Neuron (in vitro differentiated cells): ENCODE measurements around the gene NCOR1.
"Not testable (repeated sequence)": the region's sequence is repeated elsewhere in the genome, so short reads cannot be mapped to it uniquely, and the experiment has no call there.

Source experiments
- H2AFZ ChIP-seq: one replicate; pipeline ENCODE4 v1.6.1; 2013; ENCODE audit warnings: low read depth, mild to moderate bottlenecking, inconsistent platforms, low read length, moderate library complexity
- H3K27me3 ChIP-seq: one replicate; pipeline ENCODE4 v1.6.1; 2013; ENCODE audit warnings: low read length; ENCODE audit not compliant: insufficient read depth
- H3K36me3 ChIP-seq: one replicate; pipeline ENCODE4 v1.6.1; 2013; ENCODE audit warnings: low read length; ENCODE audit not compliant: insufficient read depth
- H3K4me1 ChIP-seq: one replicate; pipeline ENCODE4 v1.6.1; 2013; ENCODE audit warnings: low read length; ENCODE audit not compliant: insufficient read depth
- H3K4me3 ChIP-seq: 2 replicates; pipeline ENCODE4 v1.5.1; 2013; ENCODE audit warnings: mild to moderate bottlenecking, low read length, moderate library complexity
- H3K9me3 ChIP-seq: one replicate; pipeline ENCODE4 v1.6.1; 2013; ENCODE audit warnings: low read length

The NCOR1 gene

DNA sequence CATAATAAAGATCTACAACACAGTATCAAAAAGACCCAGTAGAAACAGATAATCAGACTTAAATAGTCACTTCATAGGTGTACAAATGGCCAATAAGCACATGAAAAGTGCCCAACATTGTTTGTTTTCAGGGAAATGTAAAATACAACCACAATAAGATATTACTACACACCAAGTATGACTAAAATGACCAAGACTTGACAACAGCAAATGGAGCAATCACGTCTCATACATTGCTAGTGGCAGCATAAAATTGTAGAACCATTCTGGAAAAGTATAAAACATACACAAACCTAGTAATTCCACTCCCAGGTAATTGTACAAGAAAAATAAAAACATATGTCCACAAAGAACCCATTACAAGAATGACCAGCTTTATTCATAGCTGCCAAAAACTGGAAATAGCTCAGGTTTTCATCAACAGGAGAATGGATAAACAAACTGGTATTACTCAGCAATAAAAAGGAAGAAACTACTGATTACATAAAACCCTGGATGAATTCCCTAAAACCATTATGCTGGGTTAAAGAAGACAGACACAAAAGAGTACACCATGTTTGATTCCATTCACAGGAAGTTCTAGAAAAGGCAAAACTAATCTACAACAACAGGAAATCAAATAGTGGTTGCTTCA lies 130.2 kb downstream of the NCOR1 start:
- Histone ChIP-seq H3K4me1 (no peaks in the 10 kb centered on the region), H3K9me3 (peaks cover 18% of the 10 kb centered on the region), H3K4me3 (no peak overlapping the region), H3K27me3 (no peaks in the 10 kb centered on the region), H2AFZ (no peak overlapping the region), H3K36me3 (peaks cover 63% of the 10 kb centered on the region)

DNA sequence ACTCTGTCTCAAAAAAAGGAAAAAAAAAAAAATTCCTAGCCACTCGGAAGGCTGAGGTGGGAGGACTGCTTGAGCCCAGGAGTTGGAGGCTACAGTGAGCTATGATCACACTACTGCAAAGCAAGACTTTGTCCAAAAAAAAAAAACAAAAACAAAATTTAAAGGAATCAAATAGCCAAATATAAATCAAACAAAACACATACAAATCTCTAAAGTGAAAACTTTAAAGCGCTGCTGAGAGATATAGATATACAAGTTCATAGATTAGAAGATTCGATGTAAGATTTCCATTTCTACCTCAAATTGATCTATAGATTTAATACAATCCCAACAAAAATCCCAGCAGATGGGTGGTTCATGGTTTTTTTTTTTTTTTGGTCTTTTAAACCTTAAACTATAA lies 132.1 kb downstream of the NCOR1 start:
- no peaks in the 10 kb centered on the region for H3K4me1 ChIP-seq
- peaks cover 71% of the 10 kb centered on the region for H3K36me3 ChIP-seq
- H3K9me3 ChIP-seq, result peaks cover 18% of the 10 kb centered on the region
- no peaks in the 10 kb centered on the region for H3K27me3 ChIP-seq
- H2AFZ ChIP-seq, result no peak overlapping the region
- H3K4me3 ChIP-seq, result no peak overlapping the region

DNA sequence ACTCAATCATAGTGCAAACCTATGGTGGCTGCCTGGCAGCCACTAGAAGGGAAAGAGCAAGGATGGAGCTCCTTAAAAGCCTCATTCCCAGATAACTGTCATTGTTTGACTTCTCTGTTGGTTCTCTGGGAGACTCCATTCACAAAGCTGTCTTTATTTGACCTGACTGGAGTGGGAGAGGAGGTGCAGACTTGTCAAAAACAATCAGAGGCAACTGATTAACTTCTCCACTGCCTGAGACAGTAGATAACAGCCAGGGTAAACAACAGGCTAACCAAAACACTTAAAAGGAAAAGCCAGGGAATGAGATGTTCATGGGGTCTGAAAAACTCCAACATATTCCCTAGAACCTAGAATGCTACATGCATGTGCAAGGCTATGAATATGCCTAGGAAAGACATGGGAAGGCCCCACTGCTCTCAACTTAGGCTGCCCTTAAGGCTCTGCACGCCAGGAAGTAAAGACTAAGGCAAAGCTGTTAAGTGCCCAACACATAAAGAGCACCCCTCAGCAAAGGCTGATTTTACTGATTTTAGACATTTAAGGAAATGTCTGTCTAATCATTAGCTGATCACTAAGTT lies 133.7 kb downstream of the NCOR1 start:
- H3K27me3 ChIP-seq, result no peaks in the 10 kb centered on the region
- peaks cover 18% of the 10 kb centered on the region for H3K9me3 ChIP-seq
- no peak overlapping the region for H3K4me3 ChIP-seq
- no peaks in the 10 kb centered on the region for H3K4me1 ChIP-seq
- no peak overlapping the region for H2AFZ ChIP-seq
- H3K36me3 ChIP-seq, result peaks cover 73% of the 10 kb centered on the region

DNA sequence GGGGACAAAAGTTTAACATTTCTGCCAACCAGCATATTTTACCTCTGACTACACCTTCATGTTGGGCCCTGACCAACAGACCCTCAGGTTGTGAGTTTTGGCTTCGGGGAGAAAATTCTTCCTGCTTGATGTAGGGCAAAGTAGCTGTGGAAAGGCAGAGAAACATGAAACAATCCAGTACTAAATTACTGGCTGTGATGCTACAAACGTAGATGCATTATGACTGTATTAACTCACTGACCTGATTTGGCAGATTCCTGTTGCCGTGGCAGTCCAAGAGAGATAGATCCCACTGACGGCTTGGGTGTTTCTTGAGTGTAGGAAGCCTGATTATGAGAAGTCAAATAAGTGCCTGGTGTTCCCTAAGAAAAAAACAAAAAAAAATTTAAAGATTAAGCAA lies 135.0 kb downstream of the NCOR1 start:
- Histone ChIP-seq H3K4me1 (no peaks in the 10 kb centered on the region), H3K27me3 (no peaks in the 10 kb centered on the region), H3K36me3 (peaks cover 71% of the 10 kb centered on the region), H3K9me3 (peaks cover 18% of the 10 kb centered on the region), H2AFZ (no peak overlapping the region), H3K4me3 (no peak overlapping the region)

DNA sequence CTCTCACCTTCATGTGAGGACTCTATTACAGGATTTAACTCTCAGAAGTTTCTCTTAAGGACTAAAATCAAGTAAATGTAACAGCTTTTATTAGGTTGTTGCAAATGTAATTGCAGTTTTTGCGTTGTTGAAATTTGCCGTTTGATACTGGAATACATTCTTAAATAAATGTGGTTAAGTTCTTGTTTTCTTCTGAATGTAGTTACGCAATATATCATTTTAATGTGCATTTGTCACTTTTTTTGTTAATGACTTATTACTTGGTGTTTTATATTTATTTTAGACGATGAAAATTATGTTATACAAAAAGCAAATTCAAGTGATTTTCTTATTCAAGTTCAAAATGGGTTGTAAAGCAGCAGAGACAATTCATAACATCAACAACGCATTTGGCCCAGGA lies 139.4 kb downstream of the NCOR1 start:
- peaks cover 76% of the 10 kb centered on the region for H3K36me3 ChIP-seq

DNA sequence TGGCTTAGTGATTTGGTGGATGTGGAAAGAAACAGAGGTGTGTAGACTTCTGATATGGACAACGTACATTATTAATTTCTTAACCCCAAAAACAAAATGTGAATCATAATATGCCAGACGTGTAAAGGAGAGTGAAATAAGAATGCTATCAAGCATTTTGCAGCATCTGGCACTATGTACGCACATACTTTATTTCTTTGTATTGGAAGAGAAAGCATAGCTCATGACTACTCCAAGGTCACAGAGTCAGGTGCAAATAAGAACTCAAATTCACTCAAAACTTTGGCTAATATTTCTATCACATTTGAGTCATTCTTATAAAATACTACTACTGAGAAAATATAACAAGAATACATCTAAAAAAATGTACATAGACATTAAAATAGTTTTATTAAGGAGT lies 140.9 kb downstream of the NCOR1 start:
- Histone ChIP-seq H3K4me3 (no peak overlapping the region), H3K9me3 (no peaks in the 10 kb centered on the region), H3K27me3 (no peaks in the 10 kb centered on the region), H3K36me3 (peaks cover 78% of the 10 kb centered on the region), H2AFZ (no peak overlapping the region), H3K4me1 (no peaks in the 10 kb centered on the region)

More for the DNA sequence above, 139.4 kb downstream of the NCOR1 start:
- Histone ChIP-seq H3K4me1 (no peaks in the 10 kb centered on the region), H3K9me3 (no peaks in the 10 kb centered on the region), H3K27me3 (no peaks in the 10 kb centered on the region), H2AFZ (no peak overlapping the region), H3K4me3 (no peak overlapping the region)

DNA sequence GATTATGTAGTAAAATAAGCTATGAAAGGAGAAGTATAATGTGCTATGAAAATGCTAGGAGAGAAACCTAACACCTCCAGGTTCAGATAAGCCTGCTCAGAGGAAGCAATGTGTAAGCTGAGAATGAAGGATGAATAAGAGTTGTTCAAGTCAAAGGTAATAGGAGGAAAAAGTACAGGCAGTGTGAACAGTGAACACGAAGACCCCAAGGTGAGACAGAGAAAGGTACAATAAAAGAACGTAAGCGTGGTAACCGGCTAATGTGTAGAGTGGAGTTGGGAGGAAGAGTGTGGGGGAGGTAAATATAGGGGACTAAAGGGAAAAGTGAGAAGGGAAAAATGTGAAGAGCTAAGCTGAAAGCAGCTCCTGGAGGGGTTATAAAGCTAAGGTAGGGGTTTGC lies 141.5 kb downstream of the NCOR1 start:
- Histone ChIP-seq H3K9me3 (no peaks in the 10 kb centered on the region), H3K4me3 (no peak overlapping the region), H3K36me3 (peaks cover 78% of the 10 kb centered on the region), H3K27me3 (no peaks in the 10 kb centered on the region), H2AFZ (no peak overlapping the region), H3K4me1 (no peaks in the 10 kb centered on the region)

DNA sequence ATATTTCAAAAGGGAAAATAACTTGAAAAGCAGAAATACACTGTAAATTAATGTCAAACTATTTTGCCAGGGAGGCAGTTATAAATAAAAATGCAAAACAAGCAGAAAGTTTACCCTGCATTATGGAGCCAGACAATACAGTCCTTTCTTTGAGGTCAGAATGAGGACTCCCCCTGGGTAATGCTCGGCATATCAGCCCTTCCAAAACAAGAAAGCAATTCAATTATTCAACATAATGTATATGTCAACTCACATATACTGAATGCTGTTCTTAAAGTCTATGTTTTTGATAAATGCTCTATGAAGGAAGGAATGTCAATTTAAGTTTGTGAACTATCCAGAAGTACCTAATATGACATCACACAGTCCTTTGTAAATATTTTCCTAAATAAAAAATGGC lies 143.3 kb downstream of the NCOR1 start:
- Histone ChIP-seq H3K27me3 (no peaks in the 10 kb centered on the region), H3K4me3 (no peak overlapping the region), H3K9me3 (no peaks in the 10 kb centered on the region), H3K36me3 (peaks cover 82% of the 10 kb centered on the region), H3K4me1 (no peaks in the 10 kb centered on the region), H2AFZ (no peak overlapping the region)

DNA sequence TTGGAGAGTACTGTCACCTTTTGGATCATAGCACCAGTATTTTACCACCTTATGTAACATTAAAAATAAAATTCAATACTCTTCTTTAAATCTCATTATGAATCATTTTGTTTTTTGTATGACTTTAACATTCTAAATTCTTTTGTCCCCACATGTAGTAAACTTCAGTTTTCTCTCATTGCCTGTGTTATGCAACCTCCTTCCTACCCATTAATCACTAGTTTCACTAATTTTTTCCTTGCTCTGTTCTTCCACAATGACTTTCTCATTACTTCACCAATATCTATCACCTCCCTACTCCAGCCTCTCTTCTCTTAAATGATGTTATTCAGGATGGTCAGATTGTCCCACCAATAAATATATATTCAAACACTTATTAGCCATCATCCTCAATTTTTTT lies 147.0 kb downstream of the NCOR1 start:
- Histone ChIP-seq H3K27me3 (no peaks in the 10 kb centered on the region), H3K9me3 (no peaks in the 10 kb centered on the region), H2AFZ (no peak overlapping the region), H3K36me3 (peaks cover 85% of the 10 kb centered on the region), H3K4me1 (no peaks in the 10 kb centered on the region), H3K4me3 (no peak overlapping the region)

DNA sequence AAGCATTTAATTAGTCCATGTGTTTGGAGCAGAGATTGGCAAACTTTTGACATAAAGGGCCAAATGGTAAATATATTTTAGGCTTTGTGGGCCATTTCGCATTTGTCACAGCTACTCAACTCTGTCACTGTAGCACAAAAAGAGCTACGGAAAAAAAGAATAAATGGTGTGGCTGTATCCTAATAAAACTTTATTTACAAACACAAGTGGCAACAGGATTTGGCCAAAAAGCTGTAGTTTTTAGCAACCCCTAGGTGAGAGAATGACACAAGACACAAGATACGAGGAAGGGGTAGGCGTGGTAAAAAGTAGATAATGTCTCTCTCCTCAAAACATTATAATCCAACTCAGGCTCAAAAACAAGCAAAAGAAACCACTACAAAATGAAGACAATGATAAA lies 149.2 kb downstream of the NCOR1 start:
- no peaks in the 10 kb centered on the region for H3K9me3 ChIP-seq
- H2AFZ ChIP-seq, result no peak overlapping the region
- no peaks in the 10 kb centered on the region for H3K4me1 ChIP-seq
- peaks cover 90% of the 10 kb centered on the region for H3K36me3 ChIP-seq
- H3K4me3 ChIP-seq, result no peak overlapping the region
- H3K27me3 ChIP-seq, result no peaks in the 10 kb centered on the region

DNA sequence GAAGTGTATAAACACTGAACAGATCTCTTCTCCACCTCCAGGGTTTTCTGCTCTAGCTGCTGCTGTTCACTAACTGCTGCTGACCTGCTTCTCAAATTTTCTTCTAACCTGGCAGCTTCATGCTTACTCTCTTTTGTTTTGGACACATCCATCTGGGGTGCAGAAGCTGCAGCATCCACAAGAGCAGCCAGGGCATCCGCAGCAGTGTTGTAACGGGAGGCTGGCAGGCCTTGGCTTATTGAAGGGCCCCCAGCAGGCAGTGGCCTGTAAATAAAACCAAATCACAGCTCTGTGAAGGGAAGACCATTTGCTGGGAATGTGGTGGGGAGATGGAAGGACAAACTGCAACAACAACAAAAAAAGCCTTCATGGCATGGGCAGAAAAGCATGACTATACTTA lies 153.7 kb downstream of the NCOR1 start:
- Histone ChIP-seq H3K4me3 (no peak overlapping the region), H3K36me3 (peaks cover 89% of the 10 kb centered on the region), H3K27me3 (no peaks in the 10 kb centered on the region), H3K9me3 (no peaks in the 10 kb centered on the region), H3K4me1 (no peaks in the 10 kb centered on the region), H2AFZ (no peak overlapping the region)

DNA sequence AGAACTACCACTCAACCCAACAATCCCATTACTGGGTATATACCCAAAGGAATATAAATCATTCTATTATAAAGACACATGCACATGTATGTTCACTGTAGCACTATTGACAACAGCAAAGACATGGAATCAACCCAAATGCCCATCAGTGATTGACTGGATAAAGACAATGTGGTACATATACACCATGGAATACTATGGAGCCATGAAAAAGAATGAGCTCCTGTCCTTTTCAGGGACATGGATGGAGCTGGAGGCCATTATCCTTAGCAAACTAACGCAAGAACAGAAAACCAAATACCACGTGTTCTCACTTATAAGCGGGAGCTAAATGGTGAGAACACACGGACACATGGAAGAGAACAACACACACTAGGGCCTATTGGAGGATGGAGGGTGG lies 160.2 kb downstream of the NCOR1 start:
- H3K4me1 ChIP-seq, H3K27me3 ChIP-seq, H2AFZ ChIP-seq, H3K4me3 ChIP-seq: not testable (repeated sequence)
- H3K36me3 ChIP-seq, result peaks cover 69% of the 10 kb centered on the region
- H3K9me3 ChIP-seq, result peaks cover 12% of the 10 kb centered on the region

DNA sequence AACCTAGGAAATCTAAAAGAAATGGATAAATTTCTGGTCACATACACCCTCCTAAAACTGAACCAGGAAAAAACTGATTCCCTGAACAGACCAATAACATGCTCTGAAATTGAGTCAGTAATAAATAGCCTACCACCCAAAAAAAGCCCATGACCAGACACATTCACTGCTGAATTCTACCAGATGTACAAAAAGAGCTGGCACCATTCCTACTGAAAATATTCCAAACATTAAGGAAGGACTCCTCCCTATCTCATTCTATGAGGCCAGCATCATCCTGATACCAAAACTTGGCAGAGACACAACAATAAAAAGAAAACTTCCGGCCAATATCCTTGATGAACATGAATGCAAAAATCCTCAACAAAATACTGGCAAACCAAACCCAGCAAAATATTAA lies 162.8 kb downstream of the NCOR1 start:
- Histone ChIP-seq H3K4me3 (no peak overlapping the region), H3K36me3 (peaks cover 62% of the 10 kb centered on the region), H2AFZ (no peak overlapping the region), H3K4me1 (no peaks in the 10 kb centered on the region), H3K27me3 (no peaks in the 10 kb centered on the region), H3K9me3 (peaks cover 12% of the 10 kb centered on the region)

DNA sequence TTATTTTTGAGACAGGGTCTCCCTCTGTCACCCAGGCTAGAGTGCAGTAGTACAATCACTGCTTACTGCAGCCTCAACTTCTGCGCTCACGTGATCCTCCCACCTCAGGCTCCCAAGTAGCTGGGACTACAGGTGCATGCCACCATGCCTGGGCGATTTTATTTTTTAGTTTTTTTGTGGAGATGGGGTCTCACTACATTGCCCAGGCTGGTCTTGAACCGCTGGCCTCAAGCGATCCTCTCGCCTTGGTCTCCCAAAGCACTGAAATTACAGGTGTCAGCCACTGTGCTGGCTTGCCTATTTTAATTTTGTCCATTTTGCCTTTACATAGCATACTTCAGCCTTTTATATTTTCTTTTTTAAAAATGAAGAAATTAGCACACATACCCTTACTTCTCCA lies 164.5 kb downstream of the NCOR1 start:
- Histone ChIP-seq H3K9me3 (peaks cover 12% of the 10 kb centered on the region), H3K27me3 (no peaks in the 10 kb centered on the region), H3K4me1 (no peaks in the 10 kb centered on the region), H3K4me3 (no peak overlapping the region), H2AFZ (no peak overlapping the region), H3K36me3 (peaks cover 65% of the 10 kb centered on the region)
